ENCODE data around the gene RBM33.

The RBM33 gene

GRCh38 chr7:155656891-155657290 lies 12.4 kb downstream of the RBM33 start:
- H2AFZ ChIP-seq (ENCODE audit: low read depth, low read length): no peak overlapping the region
- H3K9me3 ChIP-seq (ENCODE audit: low read length): peaks cover 7% of the 10 kb centered on the region
- no peaks in the 10 kb centered on the region for H3K4me1 ChIP-seq (ENCODE audit: insufficient read depth, low read length)
- H3K4me3 ChIP-seq (ENCODE audit: low read length): no peak overlapping the region
- H3K36me3 ChIP-seq (ENCODE audit: insufficient read depth, low read length): peaks cover 4% of the 10 kb centered on the region
- H3K27me3 ChIP-seq (ENCODE audit: insufficient read depth, low read length): no peaks in the 10 kb centered on the region

- Histone ChIP-seq H2AFZ (ENCODE audit: low read depth, low read length) (no peak overlapping the region), H3K36me3 (ENCODE audit: insufficient read depth, low read length) (peaks cover 10% of the 10 kb centered on the region), H3K9me3 (ENCODE audit: low read length) (peaks cover 4% of the 10 kb centered on the region), H3K4me1 (ENCODE audit: insufficient read depth, low read length) (no peaks in the 10 kb centered on the region), H3K4me3 (ENCODE audit: low read length) (no peak overlapping the region), H3K27me3 (ENCODE audit: insufficient read depth, low read length) (no peaks in the 10 kb centered on the region)
Measured at GRCh38 chr7:155660059-155660757, 15.7 kb downstream of the RBM33 start.

GRCh38 chr7:155660758-155661093 lies 16.3 kb downstream of the RBM33 start:
- Histone ChIP-seq H3K9me3 (ENCODE audit: low read length) (peaks cover 4% of the 10 kb centered on the region), H3K4me1 (ENCODE audit: insufficient read depth, low read length) (no peaks in the 10 kb centered on the region), H3K27me3 (ENCODE audit: insufficient read depth, low read length) (no peaks in the 10 kb centered on the region), H3K4me3 (ENCODE audit: low read length) (no peak overlapping the region), H2AFZ (ENCODE audit: low read depth, low read length) (no peak overlapping the region), H3K36me3 (ENCODE audit: insufficient read depth, low read length) (peaks cover 11% of the 10 kb centered on the region)

GRCh38 chr7:155662343-155663043 lies 18.0 kb downstream of the RBM33 start:
- Histone ChIP-seq H3K27me3 (ENCODE audit: insufficient read depth, low read length) (no peaks in the 10 kb centered on the region), H2AFZ (ENCODE audit: low read depth, low read length) (no peak overlapping the region), H3K4me3 (ENCODE audit: low read length) (no peak overlapping the region), H3K9me3 (ENCODE audit: low read length) (peaks cover 4% of the 10 kb centered on the region), H3K36me3 (ENCODE audit: insufficient read depth, low read length) (peaks cover 14% of the 10 kb centered on the region), H3K4me1 (ENCODE audit: insufficient read depth, low read length) (no peaks in the 10 kb centered on the region)

GRCh38 chr7:155663937-155664336 lies 19.5 kb downstream of the RBM33 start:
- no peaks in the 10 kb centered on the region for H3K4me1 ChIP-seq (ENCODE audit: insufficient read depth, low read length)
- H3K36me3 ChIP-seq (ENCODE audit: insufficient read depth, low read length): peaks cover 14% of the 10 kb centered on the region
- no peak overlapping the region for H2AFZ ChIP-seq (ENCODE audit: low read depth, low read length)
- H3K4me3 ChIP-seq (ENCODE audit: low read length): no peak overlapping the region
- peaks cover 4% of the 10 kb centered on the region for H3K9me3 ChIP-seq (ENCODE audit: low read length)
- no peaks in the 10 kb centered on the region for H3K27me3 ChIP-seq (ENCODE audit: insufficient read depth, low read length)

GRCh38 chr7:155665079-155665956 lies 20.9 kb downstream of the RBM33 start:
- peaks cover 22% of the 10 kb centered on the region for H3K36me3 ChIP-seq (ENCODE audit: insufficient read depth, low read length)
- no peaks in the 10 kb centered on the region for H3K4me1 ChIP-seq (ENCODE audit: insufficient read depth, low read length)
- H3K4me3 ChIP-seq (ENCODE audit: low read length): no peak overlapping the region
- H2AFZ ChIP-seq (ENCODE audit: low read depth, low read length): no peak overlapping the region
- H3K27me3 ChIP-seq (ENCODE audit: insufficient read depth, low read length): no peaks in the 10 kb centered on the region
- H3K9me3 ChIP-seq (ENCODE audit: low read length): peaks cover 2% of the 10 kb centered on the region

- peaks cover 22% of the 10 kb centered on the region for H3K36me3 ChIP-seq (ENCODE audit: insufficient read depth, low read length)
- H2AFZ ChIP-seq (ENCODE audit: low read depth, low read length): no peak overlapping the region
- H3K4me1 ChIP-seq (ENCODE audit: insufficient read depth, low read length): no peaks in the 10 kb centered on the region
- H3K4me3 ChIP-seq (ENCODE audit: low read length): no peak overlapping the region
- H3K9me3 ChIP-seq (ENCODE audit: low read length): no peaks in the 10 kb centered on the region
- no peaks in the 10 kb centered on the region for H3K27me3 ChIP-seq (ENCODE audit: insufficient read depth, low read length)
Measured at GRCh38 chr7:155665957-155666287, 21.5 kb downstream of the RBM33 start.

GRCh38 chr7:155667241-155667829 lies 22.9 kb downstream of the RBM33 start:
- Histone ChIP-seq H3K4me1 (ENCODE audit: insufficient read depth, low read length) (no peaks in the 10 kb centered on the region), H3K36me3 (ENCODE audit: insufficient read depth, low read length) (peaks cover 18% of the 10 kb centered on the region), H2AFZ (ENCODE audit: low read depth, low read length) (no peak overlapping the region), H3K27me3 (ENCODE audit: insufficient read depth, low read length) (no peaks in the 10 kb centered on the region), H3K4me3 (ENCODE audit: low read length) (no peak overlapping the region), H3K9me3 (ENCODE audit: low read length) (no peaks in the 10 kb centered on the region)

- H3K27me3 ChIP-seq (ENCODE audit: insufficient read depth, low read length): no peaks in the 10 kb centered on the region
- H3K9me3 ChIP-seq (ENCODE audit: low read length): no peaks in the 10 kb centered on the region
- H3K4me1 ChIP-seq (ENCODE audit: insufficient read depth, low read length): no peaks in the 10 kb centered on the region
- no peak overlapping the region for H3K4me3 ChIP-seq (ENCODE audit: low read length)
- no peak overlapping the region for H2AFZ ChIP-seq (ENCODE audit: low read depth, low read length)
- peaks cover 28% of the 10 kb centered on the region for H3K36me3 ChIP-seq (ENCODE audit: insufficient read depth, low read length)
Measured at GRCh38 chr7:155669717-155670505, 25.4 kb downstream of the RBM33 start.

GRCh38 chr7:155670521-155670920 lies 26.1 kb downstream of the RBM33 start:
- Histone ChIP-seq H3K4me1 (ENCODE audit: insufficient read depth, low read length) (no peaks in the 10 kb centered on the region), H3K9me3 (ENCODE audit: low read length) (no peaks in the 10 kb centered on the region), H3K4me3 (ENCODE audit: low read length) (no peak overlapping the region), H3K36me3 (ENCODE audit: insufficient read depth, low read length) (peaks cover 24% of the 10 kb centered on the region), H2AFZ (ENCODE audit: low read depth, low read length) (no peak overlapping the region), H3K27me3 (ENCODE audit: insufficient read depth, low read length) (no peaks in the 10 kb centered on the region)

GRCh38 chr7:155674556-155674955 lies 30.1 kb downstream of the RBM33 start:
- Histone ChIP-seq H3K9me3 (ENCODE audit: low read length) (no peaks in the 10 kb centered on the region), H3K27me3 (ENCODE audit: insufficient read depth, low read length) (no peaks in the 10 kb centered on the region)

GRCh38 chr7:155676052-155676451 lies 31.6 kb downstream of the RBM33 start:
- H3K4me1 ChIP-seq (ENCODE audit: insufficient read depth, low read length): no peaks in the 10 kb centered on the region
- H3K4me3 ChIP-seq (ENCODE audit: low read length): no peak overlapping the region
- H3K36me3 ChIP-seq (ENCODE audit: insufficient read depth, low read length): peaks cover 47% of the 10 kb centered on the region
- H3K27me3 ChIP-seq (ENCODE audit: insufficient read depth, low read length): no peaks in the 10 kb centered on the region
- no peak overlapping the region for H2AFZ ChIP-seq (ENCODE audit: low read depth, low read length)
- H3K9me3 ChIP-seq (ENCODE audit: low read length): no peaks in the 10 kb centered on the region

More at GRCh38 chr7:155674556-155674955, 30.1 kb downstream of the RBM33 start:
- Histone ChIP-seq H3K4me3 (ENCODE audit: low read length) (no peak overlapping the region), H2AFZ (ENCODE audit: low read depth, low read length) (no peak overlapping the region), H3K36me3 (ENCODE audit: insufficient read depth, low read length) (peaks cover 39% of the 10 kb centered on the region), H3K4me1 (ENCODE audit: insufficient read depth, low read length) (no peaks in the 10 kb centered on the region)
